Non-pigmented ciliary epithelial cell (primary cell): ENCODE measurements around the gene OGFRL1.

Experiments
- DNase-seq: peaks from one replicate; pipeline ENCODE4 v3.0.0-alpha.2; 2010; ENCODE audit warnings: low read depth

The OGFRL1 gene

DNA sequence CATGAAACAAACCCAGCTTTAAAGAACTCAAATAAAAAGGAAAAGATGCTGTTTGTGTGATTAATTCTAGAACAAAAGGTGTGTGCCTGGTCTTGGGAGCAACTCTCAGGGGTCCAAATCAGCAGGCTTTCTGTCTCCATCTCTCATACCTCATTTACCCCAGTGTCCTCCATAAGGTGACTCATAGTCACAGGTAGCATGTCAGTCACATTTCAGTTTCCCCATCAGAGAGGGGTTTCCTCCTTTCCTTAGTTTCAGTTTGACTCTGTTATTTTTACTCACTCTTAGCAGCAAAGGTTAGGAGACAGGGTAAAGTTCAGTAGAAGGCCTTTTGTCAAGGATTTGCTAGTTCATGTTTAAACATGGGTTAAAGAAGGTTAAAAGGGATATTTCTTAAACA, 46.2 kb downstream of the OGFRL1 start:
- no peak for DNase-seq

DNA sequence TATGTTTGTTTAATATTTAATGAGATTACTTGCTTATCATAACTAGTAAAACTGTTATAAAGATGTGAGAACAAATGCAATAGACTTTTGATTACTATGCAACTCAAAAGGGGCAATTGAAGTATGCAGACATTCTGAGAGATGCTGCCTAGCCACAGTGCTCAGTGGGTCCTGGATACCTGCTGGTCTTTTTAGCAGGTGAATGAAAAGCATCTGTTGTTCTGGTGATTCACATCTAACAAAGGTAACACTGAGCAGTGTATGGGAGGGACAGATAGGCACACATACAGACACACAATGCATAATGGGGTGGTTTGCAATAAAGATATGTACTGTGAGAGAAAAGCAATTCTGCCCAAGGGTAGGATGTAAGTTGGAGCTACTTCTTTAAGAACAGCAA, 46.9 kb downstream of the OGFRL1 start:
- DNase-seq = no peak

DNA sequence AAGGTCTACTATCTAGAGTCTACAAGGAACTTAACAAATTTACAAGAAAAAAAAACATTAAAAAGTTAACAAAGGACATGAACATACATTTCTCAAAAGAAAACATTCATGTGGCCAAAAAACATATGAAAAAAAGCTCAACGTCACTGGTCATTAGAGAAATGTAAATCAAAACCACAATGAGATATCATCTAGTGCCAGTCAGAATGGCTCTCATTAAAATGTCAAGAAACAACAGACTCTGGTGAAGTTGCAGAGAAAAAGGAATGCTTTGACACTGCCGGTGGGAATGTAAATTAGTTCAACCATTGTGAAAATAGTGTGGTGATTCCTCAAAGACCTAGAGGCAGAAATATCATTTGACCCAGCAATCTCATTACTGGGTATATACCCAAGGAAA, 48.3 kb downstream of the OGFRL1 start:
- no peak for DNase-seq

DNA sequence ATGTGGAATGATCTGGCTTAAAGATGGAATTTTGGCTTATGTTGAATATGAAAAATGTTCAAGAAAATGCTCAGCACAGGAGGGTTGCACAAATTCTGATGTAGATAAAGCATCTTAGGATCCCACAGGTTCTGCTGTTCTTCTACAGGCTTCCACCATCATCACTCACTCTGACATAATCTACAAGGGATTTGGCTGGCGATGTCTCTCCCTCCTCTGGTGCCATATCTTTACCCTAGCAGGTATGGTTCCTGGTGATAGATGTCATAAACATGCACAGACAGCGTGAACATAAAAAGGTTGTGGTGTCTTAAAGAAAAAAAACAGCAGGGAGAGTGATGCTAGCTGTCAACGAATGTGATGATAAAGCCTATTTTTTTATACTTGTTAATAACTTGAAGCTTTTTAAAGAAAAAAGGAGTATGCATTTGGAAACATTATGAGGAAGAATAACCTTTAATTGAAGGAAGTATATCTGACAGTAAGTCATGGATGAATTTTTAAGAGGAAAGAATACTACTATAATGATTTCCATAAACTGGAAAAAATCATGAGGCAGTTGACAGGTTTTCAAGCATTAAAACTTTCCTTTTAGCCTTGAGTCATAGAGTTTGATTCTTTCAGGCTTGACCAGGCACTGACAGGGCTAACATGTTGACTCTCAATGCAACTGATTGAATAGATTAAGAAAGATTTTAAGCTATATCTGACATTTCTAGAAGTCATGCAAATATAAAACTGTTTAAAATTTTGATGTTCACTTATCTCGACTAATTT, 50.1 kb downstream of the OGFRL1 start:
- no peak for DNase-seq

DNA sequence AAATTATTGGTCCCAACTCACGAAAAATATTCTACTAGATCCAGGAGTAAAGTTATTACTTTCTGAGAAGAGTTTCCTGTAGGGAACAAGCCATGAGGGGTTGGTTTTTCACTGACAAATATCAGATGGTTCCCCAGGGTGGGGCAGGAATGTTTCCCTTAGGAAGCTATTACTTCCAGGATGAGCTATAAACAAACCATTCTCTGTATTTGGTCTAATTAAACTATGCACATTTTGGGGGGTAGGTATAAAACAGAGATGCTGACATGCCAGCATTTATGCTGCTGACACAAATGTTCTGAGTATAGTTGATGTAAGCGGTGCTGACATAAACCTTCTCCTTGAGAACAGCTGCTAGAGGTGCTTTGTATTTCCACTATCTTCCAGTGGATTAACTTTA, 54.2 kb downstream of the OGFRL1 start:
- no peak for DNase-seq

DNA sequence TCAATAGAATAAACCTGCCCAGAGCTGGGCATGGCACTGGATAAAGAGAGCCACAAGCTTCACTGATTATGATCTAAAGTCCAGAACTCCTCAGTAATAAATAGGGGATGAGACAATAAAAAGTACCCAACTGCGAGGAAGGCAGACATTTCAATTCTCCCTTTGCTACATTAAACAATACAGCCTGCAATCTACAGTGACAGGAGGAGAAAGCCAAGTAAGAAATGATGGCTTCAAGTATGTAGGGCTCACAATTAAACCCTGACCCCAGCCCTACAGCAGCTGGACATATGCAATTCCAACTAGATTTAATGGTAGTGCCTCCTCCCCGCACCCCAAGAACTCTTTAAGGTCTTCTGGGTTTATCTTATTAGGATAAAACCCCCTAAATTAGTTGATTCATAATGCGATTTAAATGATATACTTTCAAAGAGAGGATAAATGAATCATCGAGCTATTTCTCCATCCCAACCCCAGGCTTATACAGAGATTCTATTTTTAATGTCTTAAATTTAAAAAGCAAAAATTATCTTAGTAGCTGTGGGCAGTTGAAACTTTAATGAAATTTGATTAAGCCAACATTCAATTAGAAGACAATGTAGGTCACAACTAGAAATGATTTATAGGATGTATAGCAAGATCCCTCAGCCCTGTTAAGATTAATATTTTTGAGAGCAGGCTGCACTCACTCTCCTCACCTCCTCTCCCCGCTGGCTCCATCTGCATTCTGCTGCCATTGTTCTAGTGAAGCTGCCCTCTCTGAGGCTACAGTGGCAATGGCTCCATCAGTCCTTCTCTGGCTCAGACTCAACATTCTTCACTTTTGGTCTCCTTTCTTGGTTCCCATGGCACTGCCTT, 57.1 kb downstream of the OGFRL1 start:
- DNase-seq = no peak

DNA sequence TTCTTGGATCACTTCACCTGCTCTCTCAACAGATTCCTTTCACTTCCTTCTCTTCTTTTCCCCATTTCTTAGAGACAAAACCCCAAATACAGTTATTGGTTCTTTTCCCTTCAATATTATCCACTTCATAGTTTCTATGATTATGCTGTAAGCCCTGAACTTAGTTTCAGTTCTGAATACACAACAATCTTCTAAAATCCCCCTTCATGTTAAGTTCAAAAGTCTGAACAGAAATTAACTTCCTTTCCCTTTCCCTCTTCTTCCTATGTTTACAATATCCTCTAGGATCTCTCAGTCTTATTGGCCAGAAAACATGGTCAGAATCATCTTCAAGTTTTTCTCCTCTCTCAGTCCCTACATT, 57.7 kb downstream of the OGFRL1 start:
- no peak for DNase-seq

DNA sequence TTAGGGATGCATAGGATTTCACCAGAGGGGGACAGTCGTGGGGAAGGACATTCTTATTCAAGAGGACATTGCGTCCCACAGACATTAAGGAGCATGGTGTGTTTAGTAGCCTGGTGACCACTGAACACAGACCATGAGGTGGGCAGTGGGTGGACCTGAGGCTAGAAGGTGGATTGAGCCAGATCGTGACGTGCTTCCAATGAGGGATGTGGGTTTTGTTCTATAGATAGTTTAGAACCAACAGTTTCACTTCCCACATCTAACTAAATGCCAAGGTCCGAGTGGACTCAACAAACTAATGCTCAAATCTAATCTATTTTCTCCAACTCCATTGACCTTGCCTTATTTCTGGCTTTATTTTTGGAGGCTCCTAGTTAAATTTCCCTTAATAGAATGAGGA, 58.5 kb downstream of the OGFRL1 start:
- no peak for DNase-seq

DNA sequence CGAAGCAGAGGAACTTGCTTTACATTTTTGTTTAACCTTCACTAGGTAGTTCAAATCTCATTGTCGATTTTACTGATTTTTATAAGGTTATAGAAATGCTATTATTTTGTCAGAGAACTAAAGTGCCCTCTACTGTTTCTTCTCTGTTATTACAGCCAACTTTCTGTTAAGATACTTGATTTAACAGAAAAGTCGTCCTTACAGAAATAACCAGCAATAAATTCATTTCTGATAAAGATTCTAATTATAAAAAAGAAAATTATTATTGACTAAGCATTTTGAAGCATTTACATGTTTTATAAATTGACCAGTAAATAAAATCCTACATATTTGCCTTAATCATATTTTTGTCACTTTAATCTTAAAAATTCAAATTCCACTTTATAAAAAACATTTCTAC, 60.8 kb downstream of the OGFRL1 start:
- no peak for DNase-seq

DNA sequence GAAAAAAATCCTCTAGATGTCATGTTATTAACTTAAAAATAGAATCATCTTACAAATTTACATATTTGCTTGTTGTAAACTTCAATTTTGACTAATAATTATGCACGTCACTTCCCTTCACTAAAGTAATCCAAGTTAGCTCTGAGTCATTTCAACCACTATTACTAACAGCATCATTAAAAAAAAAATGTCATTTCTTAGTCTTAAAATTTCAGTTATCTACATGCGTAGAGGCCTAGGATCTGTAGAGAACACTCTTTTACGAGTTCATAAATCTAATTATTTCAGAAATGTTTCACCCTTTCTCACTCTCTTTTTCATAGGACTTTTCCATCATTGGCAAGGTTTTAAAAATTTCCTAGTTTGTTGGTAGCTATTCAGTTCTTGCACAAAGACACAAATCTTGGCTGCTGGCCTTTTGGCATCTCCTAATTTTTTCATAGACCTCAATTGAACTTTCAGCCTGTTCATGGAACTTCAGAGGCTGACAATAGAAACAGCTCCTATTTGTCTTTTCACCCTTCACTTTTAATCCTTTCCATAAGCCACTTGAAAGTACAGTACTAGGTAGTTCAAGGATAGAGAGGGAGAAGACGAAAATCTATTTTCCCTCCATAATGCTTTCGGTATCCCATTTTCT, 61.5 kb downstream of the OGFRL1 start:
- DNase-seq = no peak

DNA sequence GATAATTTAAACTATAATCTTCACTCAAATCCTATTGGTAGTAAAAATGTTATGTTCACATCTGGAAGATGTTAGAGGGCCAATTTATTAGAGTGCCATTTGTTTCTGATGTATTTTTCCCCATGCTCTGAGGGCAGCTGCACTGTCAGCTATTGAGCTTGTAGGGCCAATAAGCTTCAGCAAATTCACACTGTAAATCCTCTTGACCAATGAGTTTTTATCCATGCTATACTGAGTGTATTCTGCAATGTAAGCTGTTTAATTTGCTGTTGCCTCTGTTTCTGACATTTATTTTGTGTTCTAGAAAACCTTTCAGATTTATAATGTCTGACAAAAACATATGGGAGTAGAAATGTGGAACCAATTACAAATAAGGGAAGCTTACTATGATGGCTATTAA, 62.6 kb downstream of the OGFRL1 start:
- DNase-seq = no peak
